GM12878 (cell line): Measurements from ENCODE around the gene GUCY1A1.

Source experiments
- BCLAF1 ChIP-seq: fragments of 450-650 bp; IDR thresholded peaks from 2 replicates; pipeline ENCODE4 v1.6.1; 2017; ENCODE audit warnings: antibody characterized with exemption, mild to moderate bottlenecking, moderate library complexity
- BRCA1 ChIP-seq: IDR thresholded peaks from 2 replicates; pipeline ENCODE4 v1.6.1; 2011; ENCODE audit warnings: low read depth, low read length, improper control_type of control experiment
- CREB1 ChIP-seq: IDR thresholded peaks from 2 replicates; pipeline ENCODE4 v1.6.1; 2012; ENCODE audit warnings: low read depth, mild to moderate bottlenecking, inconsistent platforms
- CTCF ChIP-seq, 3 experiments: IDR thresholded peaks in 2 of 3; conservative IDR thresholded peaks in 1 of 3; 2 replicates each; pipeline ENCODE4 v1.5.1; 2011; ENCODE audit warnings: low read depth in 3 of 3, low read length in 3 of 3, mild to moderate bottlenecking in 3 of 3, control low read depth in 2 of 3, moderate library complexity in 2 of 3, inconsistent platforms in 1 of 3, mixed read lengths in 1 of 3; ENCODE audit not compliant: control insufficient read depth in 2 of 3, insufficient read depth in 1 of 3; ENCODE audit errors: extremely low read depth in 1 of 3
- EP300 ChIP-seq, 2 experiments: fragments of 150-350 bp in 1 of 2; IDR thresholded peaks; 2 replicates each; pipeline ENCODE4 v1.6.1; 2011 to 2012; ENCODE audit warnings: low read depth in 2 of 2, low read length in 2 of 2, borderline replicate concordance in 1 of 2, improper control_type of control experiment in 1 of 2, inconsistent platforms in 1 of 2; ENCODE audit not compliant: control insufficient read depth in 1 of 2
- EZH2 ChIP-seq: IDR thresholded peaks from 2 replicates; pipeline ENCODE4 v1.6.1; 2012; ENCODE audit warnings: low read depth, mild to moderate bottlenecking, control low read depth, inconsistent platforms, low read length, borderline replicate concordance; ENCODE audit not compliant: control insufficient read depth
- IRF5 ChIP-seq: fragments of 450-650 bp; IDR thresholded peaks from 2 replicates; pipeline ENCODE4 v1.6.1; 2017; ENCODE audit warnings: borderline replicate concordance
- NR2C2 ChIP-seq: IDR thresholded peaks from 2 replicates; pipeline ENCODE4 v1.6.1; 2011; ENCODE audit warnings: borderline replicate concordance, low read depth; ENCODE audit not compliant: control insufficient read depth, insufficient read length
- PAX8 ChIP-seq: fragments of 450-650 bp; IDR thresholded peaks from 2 replicates; pipeline ENCODE4 v1.6.1; 2017; ENCODE audit warnings: mild to moderate bottlenecking, moderate library complexity
- POLR2A ChIP-seq: IDR thresholded peaks from 2 replicates; pipeline ENCODE4 v1.6.1; 2011; ENCODE audit warnings: low read depth, mild to moderate bottlenecking, low read length
- POLR2AphosphoS5 ChIP-seq: IDR thresholded peaks from 2 replicates; pipeline ENCODE4 v1.6.1; 2011; ENCODE audit warnings: mild to moderate bottlenecking, low read length, inconsistent platforms
- SUZ12 ChIP-seq: fragments of 200-600 bp; sonication (generic); IDR thresholded peaks from one replicate; pipeline ENCODE4 v1.6.1; 2018; ENCODE audit warnings: antibody characterized with exemption, mild to moderate bottlenecking; ENCODE audit not compliant: unreplicated experiment
- USF1 ChIP-seq: IDR thresholded peaks from 2 replicates; pipeline ENCODE4 v1.6.1; 2011; ENCODE audit warnings: borderline replicate concordance, low read depth, mild to moderate bottlenecking, moderate library complexity, mixed read lengths, low read length; ENCODE audit not compliant: insufficient read depth; ENCODE audit errors: extremely low read length
- ZNF217 ChIP-seq: fragments of 450-650 bp; IDR thresholded peaks from 2 replicates; pipeline ENCODE4 v1.6.1; 2017; ENCODE audit warnings: antibody characterized with exemption, mild to moderate bottlenecking

GRCh38 chr4:155658681-155659064 is 8.0 kb upstream of the GUCY1A1 start:
- TF ChIP-seq USF1 (no peak), SUZ12 (no peak), CREB1 (no peak), IRF5 (no peak), POLR2AphosphoS5 (no peak), ZNF217 (no peak), BRCA1 (no peak), CTCF (IDR thresholded peaks at IDR 0.05 in 2 of 3, conservative IDR thresholded peaks at IDR 0.05 in 1 of 3; ENCODE audit: control insufficient read depth in 2 of 3, extremely low read depth in 1 of 3, insufficient read depth in 1 of 3, low read depth in 3 of 3, low read length in 3 of 3) (no peak), EP300 (IDR thresholded peaks at IDR 0.05; ENCODE audit: borderline replicate concordance in 1 of 2, control insufficient read depth in 1 of 2, low read depth in 2 of 2, low read length in 2 of 2) (no peak), NR2C2 (no peak), PAX8 (no peak), POLR2A (no peak), BCLAF1 (no peak), EZH2 (no peak)
